GOT3 (cell line): ENCODE results near the gene KCTD21.
A peak's percentile ranks its signal among the peaks of the same experiment; 100 is the strongest.
"Not testable (repeated sequence)": the region's sequence is repeated elsewhere in the genome, so short reads cannot be mapped to it uniquely, and the experiment has no call there.

Experiments
- DNase-seq: peaks from one replicate; lab custom pipeline; 2025; ENCODE audit warnings: mixed read lengths; lab: John Stamatoyannopoulos, UW

The KCTD21 gene

GRCh38 chr11:78188286-78189173 lies at the start of gene KCTD21, which contains the start of gene USP35:
Gene KCTD21 (minus strand): TSS chr11:78188626. CDS start chr11:78174554, 14,072 bp downstream.
Gene USP35 (plus strand): TSS chr11:78188919. CDS start chr11:78196246, 7,327 bp downstream.
- peak; percentile 69 for DNase-seq

- no peak for DNase-seq
These were observed 49.0 kb upstream of the KCTD21 start for GRCh38 chr11:78237293-78238046.

DNA sequence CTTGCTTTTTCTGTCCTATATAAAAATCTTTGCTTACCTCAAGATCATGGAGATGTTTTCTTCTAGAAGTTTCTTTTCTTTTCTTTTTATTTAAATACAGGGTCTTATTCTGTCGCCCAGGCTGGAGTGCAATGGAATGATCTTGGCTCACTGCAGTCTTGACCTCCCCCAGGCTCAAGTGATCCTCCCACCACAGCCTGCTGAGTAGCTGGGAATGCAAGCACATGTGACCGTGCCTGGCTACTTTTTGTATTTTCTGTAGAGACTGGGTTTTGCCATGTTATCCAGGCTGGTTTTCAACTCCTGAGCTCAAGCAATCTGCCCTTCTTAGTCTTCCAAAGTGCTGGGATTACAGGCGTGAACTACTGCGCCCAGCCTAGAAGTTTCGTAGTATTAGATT lies 45.6 kb upstream of the KCTD21 start:
- DNase-seq, result no peak

- DNase-seq, result not testable (repeated sequence)
These were observed 44.6 kb upstream of the KCTD21 start for GRCh38 chr11:78233046-78233445.

- DNase-seq, result no peak
These were observed 43.6 kb upstream of the KCTD21 start for GRCh38 chr11:78231962-78232501.

- DNase-seq, result no peak
These were observed 41.9 kb upstream of the KCTD21 start for GRCh38 chr11:78230161-78230877.

DNA sequence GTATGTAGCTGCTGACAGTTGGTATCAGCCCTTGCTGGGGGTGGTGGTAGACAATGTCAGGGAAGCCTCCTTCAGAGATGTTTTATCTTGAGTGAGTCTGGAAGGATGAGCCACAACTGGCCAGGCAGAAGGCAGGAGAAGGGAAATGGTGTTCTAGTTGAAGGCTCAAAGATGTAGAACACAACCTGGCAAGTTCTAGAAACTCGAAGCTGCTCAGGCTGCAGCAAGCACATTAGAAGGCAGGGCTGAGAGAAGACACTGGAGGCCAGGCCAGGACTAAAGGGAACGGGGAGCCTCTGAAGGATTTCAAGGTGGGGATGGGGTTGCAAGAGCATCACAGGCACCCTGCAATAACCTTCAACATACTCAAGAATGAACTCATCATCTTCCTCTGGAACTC lies 40.7 kb upstream of the KCTD21 start:
- DNase-seq, result no peak

DNA sequence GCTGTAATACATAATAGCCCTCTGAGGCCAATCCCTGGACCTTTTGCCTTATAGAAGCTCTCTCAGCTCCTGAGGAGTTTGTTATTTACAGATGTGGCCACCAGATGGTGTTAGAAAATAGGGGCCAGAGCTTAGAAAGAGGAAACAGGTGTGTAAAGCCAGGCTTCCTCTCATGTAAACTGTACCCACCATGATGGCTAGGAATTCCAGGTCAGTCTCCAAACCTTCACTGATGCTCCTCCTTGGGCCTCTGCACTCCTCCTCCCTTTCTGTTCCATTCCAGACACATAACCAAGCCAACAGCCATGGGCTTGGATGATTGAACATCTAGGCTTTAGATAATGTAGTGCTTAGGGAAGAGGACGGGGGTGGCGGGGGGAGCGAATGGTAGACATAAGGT lies 40.0 kb upstream of the KCTD21 start:
- no peak for DNase-seq

DNA sequence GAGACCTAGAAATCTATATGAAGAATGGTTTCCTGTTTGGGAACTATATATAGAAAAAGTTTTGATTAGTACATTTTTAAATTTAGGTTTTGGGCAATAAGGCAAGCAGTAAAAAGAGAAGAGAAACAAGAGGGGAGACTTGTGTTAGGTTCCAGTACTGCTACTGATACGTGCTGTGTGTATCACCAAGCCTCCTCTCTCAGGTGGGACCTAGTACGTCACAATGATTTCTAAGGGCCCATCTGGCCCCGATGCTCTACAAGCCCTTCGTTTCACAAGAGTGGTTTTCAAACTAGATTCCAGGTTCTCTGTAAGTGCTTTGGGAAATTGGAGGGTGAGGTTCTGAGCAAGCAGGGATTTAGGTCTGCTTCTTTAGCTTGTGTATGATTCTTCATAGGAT lies 39.5 kb upstream of the KCTD21 start:
- no peak for DNase-seq

GRCh38 chr11:78226684-78227680 lies 38.6 kb upstream of the KCTD21 start:
- DNase-seq, result no peak

GRCh38 chr11:78224906-78225420 lies 36.5 kb upstream of the KCTD21 start:
- DNase-seq, result no peak

DNA sequence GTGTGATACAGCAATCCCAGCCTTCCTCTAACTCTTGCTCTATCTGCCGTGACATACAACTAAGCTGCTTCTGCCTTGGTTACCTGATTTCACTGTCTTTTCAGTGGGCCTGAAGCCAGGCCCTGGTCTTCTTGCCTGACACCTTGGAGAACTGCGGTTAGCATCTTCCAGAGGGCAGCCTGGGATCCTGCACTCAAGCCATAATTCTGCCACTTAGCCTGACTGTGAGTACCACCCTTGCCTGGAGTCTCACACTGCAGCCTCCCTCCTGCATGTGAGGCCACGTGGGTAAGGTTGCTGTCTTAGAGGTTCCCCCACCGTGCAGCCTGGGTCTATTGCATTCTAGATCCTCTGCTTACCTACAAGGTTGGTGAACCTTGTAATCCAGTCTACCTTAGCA lies 36.1 kb upstream of the KCTD21 start:
- DNase-seq, result no peak

DNA sequence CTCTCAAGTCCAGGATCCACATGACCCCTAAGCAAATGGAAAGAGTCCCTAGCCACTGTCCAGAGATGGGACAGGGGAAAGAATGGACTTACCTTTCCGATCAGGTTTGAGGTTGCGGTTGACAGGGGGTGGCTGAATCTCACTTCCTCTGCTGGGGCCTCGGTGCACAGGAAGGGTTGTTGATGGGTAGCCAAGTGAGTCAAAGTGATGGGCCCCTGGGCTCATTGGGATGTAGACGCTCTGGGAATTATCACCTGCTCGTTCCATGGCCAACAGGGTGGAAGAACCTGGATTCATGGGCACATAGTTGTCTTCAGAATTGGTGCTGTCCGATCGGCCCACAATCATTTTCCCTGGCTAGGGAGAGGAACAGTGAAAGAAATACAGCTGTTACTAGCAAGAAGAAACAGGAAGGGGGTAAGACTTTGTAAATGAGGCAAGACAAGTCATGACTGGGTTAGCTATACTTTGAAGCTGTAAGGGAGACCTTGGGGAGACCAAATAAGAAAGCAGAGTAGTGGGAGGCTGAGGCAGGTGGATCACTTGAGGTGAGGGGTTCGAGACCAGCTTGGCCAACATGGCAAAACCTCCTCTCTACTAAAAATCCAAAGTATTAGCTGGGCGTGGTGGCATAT lies 35.0 kb upstream of the KCTD21 start:
- DNase-seq, result no peak

GRCh38 chr11:78222726-78223125 lies 34.3 kb upstream of the KCTD21 start:
- DNase-seq, result not testable (repeated sequence)

DNA sequence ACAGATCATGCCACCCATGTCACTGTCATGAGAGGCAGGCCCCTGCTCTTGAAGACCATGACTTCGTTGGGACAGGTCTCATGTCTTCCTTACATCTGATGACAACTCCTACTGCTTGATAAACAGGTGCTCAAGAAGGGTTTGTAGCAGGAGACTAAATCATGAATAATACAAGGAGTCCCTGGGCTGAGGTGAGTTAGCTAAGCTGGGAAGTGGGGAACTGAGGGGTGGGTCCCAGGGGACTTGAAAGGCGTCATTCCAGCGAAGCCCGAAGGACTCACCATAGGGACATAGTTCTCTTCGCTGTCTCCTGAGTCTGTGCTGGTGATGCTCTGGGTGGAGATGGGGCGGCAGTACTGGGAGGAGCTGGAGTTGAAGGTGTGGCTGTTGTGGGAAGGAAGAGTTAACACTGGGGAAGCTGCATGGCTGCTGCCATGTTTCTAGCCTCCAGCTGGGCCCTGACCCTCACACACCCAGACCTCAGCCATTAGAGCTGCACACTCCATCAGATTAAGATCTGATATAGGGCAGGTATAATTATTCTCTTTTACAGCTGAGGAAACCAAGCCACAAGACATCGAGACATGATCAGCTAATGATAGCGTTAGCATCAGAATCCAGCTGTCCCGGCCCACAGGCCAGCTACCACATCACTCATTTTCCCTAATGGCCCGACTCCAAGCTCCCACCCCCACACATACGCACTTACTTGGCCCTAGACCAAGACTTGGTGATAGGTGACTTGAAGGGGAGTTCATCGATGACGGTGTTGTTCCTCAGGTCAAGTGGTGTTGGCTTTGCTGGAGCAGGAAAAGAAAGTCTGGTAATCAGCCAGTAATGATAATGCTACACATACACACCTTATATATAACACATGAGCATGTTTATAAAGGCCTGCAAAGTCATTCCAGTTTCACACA lies 33.2 kb upstream of the KCTD21 start:
- no peak for DNase-seq

DNA sequence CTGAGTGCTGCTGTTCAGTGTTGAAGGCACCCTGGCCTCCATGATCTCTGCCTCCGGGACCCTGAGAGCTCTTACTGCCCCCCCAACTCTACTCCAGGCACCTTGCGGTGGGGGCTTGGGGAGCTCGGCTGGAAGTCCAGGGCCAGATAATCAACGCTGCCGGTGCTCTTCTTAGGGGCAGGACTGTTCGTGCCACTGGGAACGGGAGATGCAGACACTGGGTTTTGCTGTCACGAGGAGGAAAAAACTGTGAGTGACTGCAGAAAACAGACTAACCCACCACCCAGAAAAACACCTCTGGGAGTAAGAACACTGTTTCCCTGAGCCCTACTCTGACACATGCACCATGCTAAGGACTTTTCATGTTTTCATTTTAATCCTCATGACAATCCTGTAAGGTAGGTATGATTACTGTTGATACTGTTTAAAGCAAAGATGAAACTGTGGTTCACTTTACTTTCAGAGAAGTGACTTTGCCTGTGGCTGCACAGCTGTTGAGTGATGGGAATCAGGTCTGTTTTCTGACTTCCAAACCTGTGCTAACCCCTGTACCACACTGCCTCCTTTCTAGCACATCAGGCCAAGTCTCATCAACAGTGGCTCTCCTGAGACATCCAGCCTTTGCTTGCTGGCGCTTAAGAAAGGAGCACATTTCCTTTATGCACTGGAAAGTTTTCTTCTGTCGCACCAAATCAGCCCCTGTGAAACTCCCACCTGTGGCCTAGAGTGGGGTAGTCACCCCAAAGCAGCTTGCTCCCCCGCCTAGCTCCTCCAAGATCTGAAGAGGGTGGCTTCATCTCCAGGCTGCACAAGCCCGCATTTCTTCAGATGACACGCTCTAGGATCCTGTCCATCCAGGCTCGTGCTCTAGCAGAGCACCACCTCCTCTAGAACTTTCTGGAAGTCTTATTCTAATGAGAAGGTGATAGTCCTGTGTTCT lies 32.1 kb upstream of the KCTD21 start:
- DNase-seq, result no peak

- no peak for DNase-seq
These were observed 31.2 kb upstream of the KCTD21 start for GRCh38 chr11:78219493-78220217.
